Fibroblast of the aortic adventitia (primary cell): ENCODE results near the gene FUS. TPM values are rescaled to one million over a fixed set of nuclear protein-coding genes. Genes with fewer than 3 reads are reported as not detected.

Experiments
- DNase-seq: peaks from one replicate; pipeline ENCODE4 v3.0.0-alpha.2; 2010; ENCODE audit warnings: low read depth
- H3K4me3 ChIP-seq: 2 replicates; pipeline ENCODE4 v1.5.1; 2011; ENCODE audit warnings: low read depth, mild to moderate bottlenecking, control low read depth, low read length, moderate library complexity
- CTCF ChIP-seq: IDR thresholded peaks from 2 replicates; pipeline ENCODE4 v1.5.1; 2011; ENCODE audit warnings: mild to moderate bottlenecking, low read length, control low read depth, inconsistent platforms; ENCODE audit not compliant: insufficient read depth
- total RNA-seq: library from RNA; depleted of rRNA; stranded (reverse); fragments of >200 nt; gene quantifications from 2 replicates; pipeline ENCODE4 v1.2.3, GENCODE V29; 2012; ENCODE audit warnings: low replicate concordance

Gene FUS
- total RNA-seq = 41.3 and 65.3 TPM in 2 replicates

- peak within 1 kb of the TSS; percentile 96 for H3K4me3 ChIP-seq
- peak; percentile 90 for DNase-seq
- TF ChIP-seq CTCF = no peak
Measured at GRCh38 chr16:31179747-31180459, at the start of gene FUS. TSS of gene FUS (plus strand) at chr16:31180139. CDS start at chr16:31180215, 76 bp downstream.

GRCh38 chr16:31130336-31130891 lies 49.5 kb upstream of the FUS start:
- no peak for DNase-seq
- no peak for TF ChIP-seq CTCF
- H3K4me3 ChIP-seq = no peak overlapping the region

GRCh38 chr16:31130899-31131298 lies 49.0 kb upstream of the FUS start:
- no peak overlapping the region for H3K4me3 ChIP-seq
- DNase-seq = no peak
- TF ChIP-seq CTCF = no peak

- no peak for DNase-seq
- H3K4me3 ChIP-seq = no peak overlapping the region
- no peak for TF ChIP-seq CTCF
Measured at GRCh38 chr16:31131416-31131815, 48.5 kb upstream of the FUS start.

GRCh38 chr16:31131841-31132271 lies 48.1 kb upstream of the FUS start:
- DNase-seq = no peak
- no peak for TF ChIP-seq CTCF
- no peak overlapping the region for H3K4me3 ChIP-seq

- no peak overlapping the region for H3K4me3 ChIP-seq
- TF ChIP-seq CTCF = no peak
- no peak for DNase-seq
Measured at GRCh38 chr16:31132303-31132979, 47.5 kb upstream of the FUS start.
